HG03095 (cell line): Measurements from ENCODE around the gene TMEM204.

Experiments
- ATAC-seq: cut with Tn5 transposase; IDR thresholded peaks from one replicate; pipeline ENCODE4 v1.9.1; 2021; ENCODE audit warnings: moderate library complexity; ENCODE audit not compliant: unreplicated experiment

TMEM204 gene

GRCh38 chr16:1533443-1533951, at the start of gene TMEM204:
Gene TMEM204, plus strand, starts transcription at chr16:1533666. Its CDS starts 610 bp downstream, at chr16:1534276.
- no peak for ATAC-seq

- no peak for ATAC-seq
Observed at GRCh38 chr16:1485847-1486496, 47.5 kb upstream of the TMEM204 start.

GRCh38 chr16:1486551-1487390, 46.7 kb upstream of the TMEM204 start:
- no peak for ATAC-seq

GRCh38 chr16:1487395-1488053, 45.9 kb upstream of the TMEM204 start:
- ATAC-seq = no peak

- no peak for ATAC-seq
Observed at GRCh38 chr16:1488054-1488601, 45.3 kb upstream of the TMEM204 start.

- no peak for ATAC-seq
Observed at GRCh38 chr16:1488619-1489018, 44.8 kb upstream of the TMEM204 start, which contains the start of gene PTX4. Gene PTX4, minus strand, starts transcription at chr16:1488944. Its CDS starts 35 bp downstream, at chr16:1488909.

GRCh38 chr16:1489077-1489476, 44.4 kb upstream of the TMEM204 start:
- no peak for ATAC-seq

GRCh38 chr16:1491327-1491726, 42.1 kb upstream of the TMEM204 start:
- ATAC-seq = no peak

- ATAC-seq = no peak
Observed at GRCh38 chr16:1492082-1492922, 41.2 kb upstream of the TMEM204 start.

- peak; percentile 46 for ATAC-seq
Observed at GRCh38 chr16:1492923-1493745, 40.3 kb upstream of the TMEM204 start, which contains the start of gene TELO2. Gene TELO2, plus strand, starts transcription at chr16:1493360. Its CDS starts 922 bp downstream, at chr16:1494282.

GRCh38 chr16:1493746-1494094, 39.7 kb upstream of the TMEM204 start:
- ATAC-seq = no peak

- ATAC-seq = no peak
Observed at GRCh38 chr16:1494129-1494640, 39.3 kb upstream of the TMEM204 start.

GRCh38 chr16:1494711-1495110, 38.8 kb upstream of the TMEM204 start:
- ATAC-seq = no peak

- ATAC-seq = no peak
Observed at GRCh38 chr16:1495211-1495888, 38.1 kb upstream of the TMEM204 start.

- ATAC-seq = no peak
Observed at GRCh38 chr16:1495889-1496262, 37.6 kb upstream of the TMEM204 start.

GRCh38 chr16:1496464-1496863, 37.0 kb upstream of the TMEM204 start:
- ATAC-seq = no peak

- no peak for ATAC-seq
Observed at GRCh38 chr16:1497014-1497598, 36.4 kb upstream of the TMEM204 start.
